A549 treated with RU486 at 1 μM for 4 hours (cell line): ENCODE measurements around the gene MX2. TPM values are rescaled to one million over a fixed set of nuclear protein-coding genes. Genes with fewer than 3 reads are reported as not detected.

Experiments
- total RNA-seq: library from RNA; stranded (reverse); fragments of 200-300 nt; extraction: Qiagen RNA extraction; gene quantifications from 5 replicates; pipeline ENCODE4 v1.2.3, GENCODE V29; 2022; ENCODE audit warnings: low read depth

MX2 gene
- 0.03 to 0.26 TPM (median 0.21 TPM) in 3 of 5 replicates, not detected in the others for total RNA-seq

DNA sequence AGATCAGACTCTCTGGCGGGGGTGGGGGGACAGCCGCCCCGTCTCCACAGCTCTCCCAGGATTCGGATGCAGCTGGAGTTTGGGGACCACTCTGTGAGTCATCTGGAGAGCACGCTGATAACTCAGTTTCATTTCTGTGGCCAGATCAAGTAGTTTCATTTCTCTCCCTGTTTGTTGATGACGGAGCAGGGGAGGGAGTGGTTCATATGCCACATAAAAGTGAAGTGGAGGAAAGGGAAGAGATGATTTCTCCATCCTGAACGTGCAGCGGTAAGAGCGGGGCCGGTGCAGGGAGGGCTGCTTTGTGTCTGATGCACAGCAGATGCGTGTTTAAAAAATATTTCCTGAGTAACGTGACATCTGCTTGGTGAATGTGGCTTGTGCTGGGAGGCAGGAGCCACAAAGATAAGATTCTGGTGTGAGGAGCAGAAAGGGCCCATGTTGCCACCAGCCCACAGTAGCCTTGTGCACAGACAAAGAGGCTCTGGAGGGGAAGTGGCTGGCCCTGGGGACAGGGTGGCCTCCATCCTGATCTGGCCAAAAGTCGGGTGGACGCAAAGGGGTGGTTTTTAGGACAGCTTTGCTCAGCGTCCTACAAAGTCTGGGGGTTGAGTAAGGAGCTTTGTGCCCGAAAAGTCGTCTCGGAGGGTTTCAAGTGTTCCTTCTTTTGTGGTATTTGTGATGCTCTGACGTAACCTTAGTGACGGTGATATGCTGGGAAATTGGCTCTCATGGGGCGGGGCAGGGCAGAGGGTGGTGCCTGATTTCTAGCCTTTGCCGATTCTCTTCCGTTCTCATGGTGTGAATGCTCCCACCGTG is at the start of gene MX2:
MX2 (plus strand) TSS at position 242 of the 819 bp plus-strand sequence. CDS start 14,880 bp downstream, outside the sequence.

DNA sequence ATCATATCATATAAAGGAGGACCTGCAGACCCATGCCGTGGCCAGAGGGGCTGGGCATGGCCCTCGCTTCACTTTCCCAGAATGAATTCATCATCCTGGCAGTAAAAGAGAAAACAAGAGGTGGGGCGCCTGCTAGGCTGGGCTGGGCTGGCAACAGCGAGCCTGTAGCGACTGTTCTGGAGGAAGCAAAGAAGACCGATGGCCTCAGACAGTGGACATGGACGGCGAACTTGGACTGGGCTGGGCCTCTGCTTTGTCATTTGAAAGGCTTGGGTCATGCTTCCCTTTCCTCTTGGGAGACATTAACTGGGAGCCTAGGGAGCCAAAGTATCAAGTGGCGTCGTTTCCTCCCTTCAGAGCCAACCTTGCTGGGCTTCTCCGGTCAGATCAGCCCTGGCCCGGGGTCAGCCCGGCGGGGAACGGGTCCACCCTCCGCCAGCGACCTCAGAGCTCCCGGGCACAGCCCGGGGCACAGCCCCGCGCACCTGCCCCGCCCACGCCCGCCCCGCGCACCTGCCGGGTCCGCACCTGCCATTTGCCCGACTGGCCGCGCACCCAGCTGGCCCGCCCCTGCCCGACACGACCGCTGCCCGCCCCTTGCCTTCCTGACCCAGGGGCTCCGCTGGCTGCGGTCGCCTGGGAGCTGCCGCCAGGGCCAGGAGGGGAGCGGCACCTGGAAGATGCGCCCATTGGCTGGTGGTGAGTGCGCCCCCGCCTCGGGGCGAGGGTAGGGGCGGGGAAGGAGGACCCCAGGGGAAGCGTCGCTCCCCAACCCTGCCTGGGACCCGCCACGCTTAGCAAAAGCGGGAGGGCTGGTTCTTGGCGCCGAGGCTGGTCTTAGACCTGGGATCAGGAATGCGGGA is 45.4 kb upstream of the MX2 start, which contains the start of gene FAM3B:
FAM3B (plus strand) TSS at position 602 of the 863 bp plus-strand sequence; CDS start at position 681, 79 bp downstream.

DNA sequence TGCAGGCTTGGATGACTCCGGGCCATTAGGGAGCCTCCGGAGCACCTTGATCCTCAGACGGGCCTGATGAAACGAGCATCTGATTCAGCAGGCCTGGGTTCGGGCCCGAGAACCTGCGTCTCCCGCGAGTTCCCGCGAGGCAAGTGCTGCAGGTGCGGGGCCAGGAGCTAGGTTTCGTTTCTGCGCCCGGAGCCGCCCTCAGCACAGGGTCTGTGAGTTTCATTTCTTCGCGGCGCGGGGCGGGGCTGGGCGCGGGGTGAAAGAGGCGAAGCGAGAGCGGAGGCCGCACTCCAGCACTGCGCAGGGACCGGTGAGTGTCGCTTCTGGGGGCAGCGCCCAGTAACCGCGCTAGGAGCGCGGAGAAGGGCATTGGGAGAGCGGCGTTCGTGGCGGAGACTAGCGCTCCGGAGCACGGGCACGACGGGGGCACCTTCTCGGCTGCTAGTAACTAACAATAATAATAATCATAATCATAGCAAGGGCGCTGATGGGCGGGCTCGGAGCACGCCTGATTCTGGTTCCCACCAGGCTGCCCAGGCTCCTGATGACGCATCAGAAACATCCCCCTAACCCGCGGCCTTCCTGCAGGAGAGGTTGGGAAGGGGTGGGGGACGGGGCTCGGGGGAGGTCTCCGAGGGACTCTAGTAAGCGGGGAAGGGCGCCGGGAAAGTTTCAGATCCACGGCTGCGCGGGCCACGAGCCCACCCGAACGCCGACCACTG is 64.3 kb downstream of the MX2 start, which contains the start of gene MX1:
MX1 (plus strand) TSS at position 286 of the 722 bp plus-strand sequence. CDS start 5,832 bp downstream, outside the sequence.

Other genes with a start within 250 kb of the MX2 start
- 20.4 to 22.0 TPM (median 21.6 TPM) in 5 replicates for gene BACE2, start 193.9 kb upstream of the MX2 start, total RNA-seq
- not detected in 5 replicates for gene FAM3B, start 45.2 kb upstream of the MX2 start, total RNA-seq
- gene MX1, start 64.2 kb downstream of the MX2 start, total RNA-seq, result 1.4 to 3.0 TPM (median 1.9 TPM) in 5 replicates
- gene TMPRSS2, start 146.1 kb downstream of the MX2 start, total RNA-seq, result 0.09 to 0.26 TPM (median 0.13 TPM) in 3 of 5 replicates, not detected in the others